Subcutaneous abdominal adipose tissue (tissue), 5 donors: Measurements from ENCODE around the gene MOCS1.
A peak's percentile ranks its signal among the peaks of the same experiment; 100 is the strongest.

Source experiments
- H3K27ac ChIP-seq: one replicate; pipeline ENCODE4 v1.7.0; 2013; ENCODE audit warnings: low read depth, mild to moderate bottlenecking, inconsistent platforms, low read length, moderate library complexity
- H3K27me3 ChIP-seq, 5 donors: one replicate each; pipeline ENCODE4 v1.7.0; 2013; ENCODE audit warnings: low read length in 5 of 5, inconsistent platforms in 1 of 5; ENCODE audit not compliant: control insufficient read depth in 5 of 5, insufficient read depth in 4 of 5
- H3K36me3 ChIP-seq, 5 donors: one replicate each; pipeline ENCODE4 v1.7.0; 2013; ENCODE audit warnings: low read length in 5 of 5; ENCODE audit not compliant: control insufficient read depth in 5 of 5, insufficient read depth in 5 of 5
- H3K4me1 ChIP-seq, 5 donors: one replicate each; pipeline ENCODE4 v1.7.0; 2013; ENCODE audit warnings: low read length in 5 of 5, mild to moderate bottlenecking in 3 of 5, moderate library complexity in 1 of 5; ENCODE audit not compliant: control insufficient read depth in 5 of 5, insufficient read depth in 5 of 5
- H3K4me3 ChIP-seq, 5 donors: one replicate each; pipeline ENCODE4 v1.7.0; 2013; ENCODE audit warnings: low read length in 5 of 5, low read depth in 1 of 5
- H3K9ac ChIP-seq, 5 donors: one replicate each; pipeline ENCODE4 v1.7.0; 2013; ENCODE audit warnings: low read length in 5 of 5, mild to moderate bottlenecking in 4 of 5, moderate library complexity in 3 of 5
- H3K9me3 ChIP-seq, 5 donors: one replicate each; pipeline ENCODE4 v1.7.0; 2013; ENCODE audit warnings: low read length in 5 of 5; ENCODE audit not compliant: control insufficient read depth in 5 of 5
- donor health status: healthy.
- donor health status: healthy.
- donor health status: healthy.
- donor health status: healthy.
- donor health status: healthy.

Gene MOCS1

GRCh38 chr6:39901670-39902069 lies 32.6 kb downstream of the MOCS1 start:
- no peaks in the 10 kb centered on the region for H3K27me3 ChIP-seq
- no peak overlapping the region for H3K4me3 ChIP-seq
- peaks cover 5 to 91% (median 85%) of the 10 kb centered on the region in 5 donors for H3K36me3 ChIP-seq
- H3K4me1 ChIP-seq, result no peaks in the 10 kb centered on the region
- H3K9me3 ChIP-seq, result no peaks in the 10 kb centered on the region
- H3K27ac ChIP-seq, result no peak overlapping the region
- H3K9ac ChIP-seq, result no peak overlapping the region

- Histone ChIP-seq H3K9me3 (no peaks in the 10 kb centered on the region), H3K9ac (no peak overlapping the region), H3K36me3 (peaks cover 5 to 90% (median 83%) of the 10 kb centered on the region in 5 donors), H3K4me1 (no peaks in the 10 kb centered on the region), H3K27ac (no peak overlapping the region), H3K4me3 (no peak overlapping the region), H3K27me3 (no peaks in the 10 kb centered on the region)
These were observed 33.1 kb downstream of the MOCS1 start for GRCh38 chr6:39901116-39901655.

- no peak overlapping the region for H3K9ac ChIP-seq
- H3K9me3 ChIP-seq, result no peaks in the 10 kb centered on the region
- H3K36me3 ChIP-seq, result peaks cover 5 to 77% (median 69%) of the 10 kb centered on the region in 5 donors
- no peak overlapping the region for H3K4me3 ChIP-seq
- H3K4me1 ChIP-seq, result no peaks in the 10 kb centered on the region
- no peak overlapping the region for H3K27ac ChIP-seq
- no peaks in the 10 kb centered on the region for H3K27me3 ChIP-seq
These were observed 34.5 kb downstream of the MOCS1 start for GRCh38 chr6:39899554-39900295.

- Histone ChIP-seq H3K36me3 (peaks cover 5 to 72% (median 58%) of the 10 kb centered on the region in 5 donors), H3K4me3 (no peak overlapping the region), H3K9ac (no peak overlapping the region), H3K9me3 (no peaks in the 10 kb centered on the region), H3K4me1 (no peaks in the 10 kb centered on the region), H3K27me3 (no peaks in the 10 kb centered on the region), H3K27ac (no peak overlapping the region)
These were observed 35.6 kb downstream of the MOCS1 start for GRCh38 chr6:39898625-39899024.

- Histone ChIP-seq H3K9me3 (no peaks in the 10 kb centered on the region), H3K4me3 (no peak overlapping the region), H3K27ac (no peak overlapping the region), H3K4me1 (peaks cover 0 to 4% (median 0%) of the 10 kb centered on the region in 5 donors), H3K36me3 (peaks cover 5 to 65% (median 50%) of the 10 kb centered on the region in 5 donors), H3K27me3 (no peaks in the 10 kb centered on the region), H3K9ac (no peak overlapping the region)
These were observed 36.6 kb downstream of the MOCS1 start for GRCh38 chr6:39897698-39898097.

- H3K9me3 ChIP-seq, result no peaks in the 10 kb centered on the region
- H3K4me3 ChIP-seq, result no peak overlapping the region
- peaks cover 0 to 8% (median 0%) of the 10 kb centered on the region in 5 donors for H3K4me1 ChIP-seq
- peaks cover 5 to 58% (median 45%) of the 10 kb centered on the region in 5 donors for H3K36me3 ChIP-seq
- no peaks in the 10 kb centered on the region for H3K27me3 ChIP-seq
- no peak overlapping the region for H3K9ac ChIP-seq
- no peak overlapping the region for H3K27ac ChIP-seq
These were observed 37.6 kb downstream of the MOCS1 start for GRCh38 chr6:39896701-39897100.

GRCh38 chr6:39893286-39893685 lies 41.0 kb downstream of the MOCS1 start:
- Histone ChIP-seq H3K36me3 (peaks cover 0 to 25% (median 17%) of the 10 kb centered on the region in 5 donors), H3K9ac (peak overlapping the region in 1 of 5 donors; percentile 10), H3K4me3 (no peak overlapping the region), H3K27ac (no peak overlapping the region), H3K27me3 (no peaks in the 10 kb centered on the region), H3K9me3 (no peaks in the 10 kb centered on the region), H3K4me1 (peaks cover 0 to 8% (median under 1%) of the 10 kb centered on the region in 5 donors)

- no peaks in the 10 kb centered on the region for H3K9me3 ChIP-seq
- H3K27ac ChIP-seq, result no peak overlapping the region
- peaks cover 0 to 15% (median 7%) of the 10 kb centered on the region in 5 donors for H3K4me1 ChIP-seq
- H3K9ac ChIP-seq, result peak overlapping the region in 1 of 5 donors; percentile 10
- H3K36me3 ChIP-seq, result peaks cover 0 to 21% (median 14%) of the 10 kb centered on the region in 5 donors
- H3K4me3 ChIP-seq, result no peak overlapping the region
- H3K27me3 ChIP-seq, result no peaks in the 10 kb centered on the region
These were observed 41.7 kb downstream of the MOCS1 start for GRCh38 chr6:39892490-39893129.

GRCh38 chr6:39891976-39892375 lies 42.3 kb downstream of the MOCS1 start:
- H3K4me1 ChIP-seq, result peaks cover 0 to 21% (median 12%) of the 10 kb centered on the region in 5 donors
- H3K4me3 ChIP-seq, result no peak overlapping the region
- H3K36me3 ChIP-seq, result peaks cover 0 to 15% (median 10%) of the 10 kb centered on the region in 5 donors
- no peak overlapping the region for H3K27ac ChIP-seq
- H3K27me3 ChIP-seq, result no peaks in the 10 kb centered on the region
- H3K9me3 ChIP-seq, result no peaks in the 10 kb centered on the region
- H3K9ac ChIP-seq, result no peak overlapping the region

GRCh38 chr6:39891353-39891752 lies 42.9 kb downstream of the MOCS1 start:
- Histone ChIP-seq H3K27ac (no peak overlapping the region), H3K36me3 (peaks cover 0 to 12% (median 4%) of the 10 kb centered on the region in 5 donors), H3K4me1 (peaks cover 0 to 25% (median 18%) of the 10 kb centered on the region in 5 donors), H3K27me3 (no peaks in the 10 kb centered on the region), H3K4me3 (no peak overlapping the region), H3K9me3 (no peaks in the 10 kb centered on the region), H3K9ac (no peak overlapping the region)
